HT1080 (cell line): ENCODE data around the gene PCMTD2. TPM values are rescaled to one million over a fixed set of nuclear protein-coding genes. Genes with fewer than 3 reads are reported as not detected.
"Not testable (repeated sequence)": the region's sequence is repeated elsewhere in the genome, so short reads cannot be mapped to it uniquely, and the experiment has no call there.

Experiments
- DNase-seq: peaks from one replicate; pipeline ENCODE4 v3.0.0-alpha.2; 2015; ENCODE audit warnings: low read depth
- small RNA-seq: library from RNA; depleted of rRNA; stranded (forward); fragments of <200 nt; gene quantifications from one replicate; pipeline ENCODE3, GENCODE V24; 2014
- total RNA-seq: library from RNA; depleted of rRNA; stranded (reverse); fragments of >200 nt; shearing (Covaris generic); gene quantifications from 2 replicates; pipeline ENCODE4 v1.2.3, GENCODE V29; 2014; rRNA removed

Gene PCMTD2
- total RNA-seq, 1 experiment from 2014 or later: 11.7 TPM

DNA sequence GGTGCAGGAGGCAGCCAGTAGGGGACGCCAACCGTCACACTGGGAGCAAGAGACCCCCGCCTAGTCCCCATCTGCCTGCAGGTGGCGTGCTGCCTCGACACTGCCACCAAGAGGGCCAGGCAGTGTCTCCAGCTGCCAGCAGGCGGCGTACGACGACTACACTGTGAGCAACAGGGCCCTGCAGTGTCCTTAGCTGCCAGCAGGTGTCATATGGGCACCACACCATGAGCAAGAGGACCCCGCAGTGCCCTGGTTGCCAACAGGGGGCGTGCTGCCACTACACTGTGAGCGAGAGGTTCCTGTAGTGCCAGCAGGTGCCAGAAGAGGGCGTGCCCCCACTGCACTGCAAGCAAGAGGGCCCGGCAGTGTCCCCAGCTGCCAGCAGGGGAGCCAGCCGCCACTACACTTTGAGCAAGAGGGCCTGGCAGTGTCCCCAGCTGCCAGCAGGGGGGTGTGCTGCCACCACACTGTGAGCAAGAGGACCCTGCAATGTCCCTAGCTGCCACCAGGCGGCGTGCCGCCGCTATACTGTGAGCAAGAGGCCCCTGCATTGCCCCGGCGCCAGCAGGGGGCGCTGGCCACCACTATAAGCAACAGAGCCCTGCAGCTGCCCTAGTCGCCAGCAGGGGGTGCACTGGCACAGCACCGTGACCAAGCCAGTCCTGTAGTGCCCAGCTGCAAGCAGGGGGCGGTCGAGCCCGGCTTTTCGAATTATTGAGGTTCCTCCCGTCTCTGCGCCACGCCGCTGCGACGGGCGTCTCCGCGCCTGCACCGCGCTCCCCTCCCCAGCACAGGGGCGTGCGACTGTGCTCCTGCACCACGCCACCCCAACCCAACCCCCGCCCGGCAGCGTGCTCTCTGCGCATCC lies 30.3 kb downstream of the PCMTD2 start:
- peak; percentile 65 for DNase-seq

DNA sequence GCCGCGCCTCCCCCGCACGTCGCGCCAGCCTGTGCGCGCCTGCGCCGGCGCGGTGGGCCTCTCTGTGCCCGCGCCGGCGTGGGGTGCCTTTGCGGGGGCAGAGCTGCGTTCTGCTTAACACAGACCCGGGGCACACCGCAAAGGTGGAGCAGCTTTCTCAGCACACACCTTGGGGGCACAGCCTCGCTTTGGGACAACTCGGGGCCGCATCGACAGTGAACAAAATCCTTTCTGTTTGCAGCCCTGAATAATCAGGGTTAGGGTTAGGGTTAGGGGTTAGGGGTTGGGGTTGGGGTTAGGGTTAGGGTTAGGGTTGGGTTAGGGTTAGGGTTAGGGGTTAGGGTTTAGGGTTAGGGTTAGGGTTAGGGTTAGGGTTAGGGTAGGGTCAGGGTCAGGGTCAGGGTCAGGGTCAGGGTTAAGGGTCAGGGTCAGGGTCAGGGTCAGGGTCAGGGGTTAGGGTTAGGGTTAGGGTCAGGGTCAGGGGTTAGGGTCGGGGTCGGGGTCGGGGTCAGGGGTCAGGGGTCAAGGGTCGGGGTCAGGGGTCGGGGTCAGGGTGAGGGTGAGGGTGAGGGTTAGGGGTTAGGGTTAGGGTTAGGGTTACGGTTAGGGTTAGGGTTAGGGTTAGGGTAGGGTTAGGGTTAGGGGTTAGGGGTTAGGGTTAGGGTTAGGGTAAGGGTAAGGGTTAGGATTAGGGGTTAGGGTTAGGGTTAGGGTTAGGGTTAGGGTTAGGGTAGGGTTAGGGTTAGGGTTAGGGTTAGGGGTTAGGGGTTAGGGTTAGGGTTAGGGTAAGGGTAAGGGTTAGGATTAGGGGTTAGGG lies 31.1 kb downstream of the PCMTD2 start:
- DNase-seq: not testable (repeated sequence)

DNA sequence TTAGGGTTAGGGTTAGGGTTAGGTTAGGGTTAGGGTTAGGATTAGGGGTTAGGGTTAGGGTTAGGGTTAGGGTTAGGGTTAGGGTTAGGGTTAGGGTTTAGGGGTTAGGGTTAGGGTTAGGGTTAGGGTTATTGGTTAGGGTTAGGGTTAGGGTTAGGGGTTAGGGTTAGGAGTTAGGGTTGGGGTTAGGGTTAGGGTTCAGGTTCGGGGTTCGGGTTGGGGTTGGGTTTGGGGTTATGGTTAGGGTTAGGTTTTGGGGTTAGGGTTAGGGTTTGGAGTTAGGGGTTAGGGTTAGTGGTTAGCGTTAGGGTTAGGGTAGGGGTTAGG lies 31.7 kb downstream of the PCMTD2 start:
- DNase-seq: not testable (repeated sequence)

DNA sequence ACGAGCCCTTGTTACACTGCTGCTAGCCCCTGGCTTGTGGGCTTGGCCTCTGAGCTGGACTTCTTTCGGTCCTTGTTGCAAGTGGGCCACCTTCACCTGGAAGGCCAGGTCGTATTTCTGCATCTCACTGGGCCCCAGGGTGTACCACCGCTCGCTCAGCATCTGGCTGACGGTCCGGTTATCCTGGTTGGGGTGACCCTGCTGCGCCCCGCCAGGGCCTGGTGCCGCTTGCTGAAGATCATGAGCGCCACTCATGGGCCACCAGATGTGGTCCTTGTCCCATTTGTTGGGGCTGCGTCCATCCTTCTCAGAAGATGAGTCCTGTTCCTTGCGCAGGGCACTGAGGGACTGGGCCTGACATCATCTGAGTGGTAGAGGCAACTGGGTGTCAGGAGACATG lies 36.6 kb downstream of the PCMTD2 start:
- DNase-seq: not testable (repeated sequence)

DNA sequence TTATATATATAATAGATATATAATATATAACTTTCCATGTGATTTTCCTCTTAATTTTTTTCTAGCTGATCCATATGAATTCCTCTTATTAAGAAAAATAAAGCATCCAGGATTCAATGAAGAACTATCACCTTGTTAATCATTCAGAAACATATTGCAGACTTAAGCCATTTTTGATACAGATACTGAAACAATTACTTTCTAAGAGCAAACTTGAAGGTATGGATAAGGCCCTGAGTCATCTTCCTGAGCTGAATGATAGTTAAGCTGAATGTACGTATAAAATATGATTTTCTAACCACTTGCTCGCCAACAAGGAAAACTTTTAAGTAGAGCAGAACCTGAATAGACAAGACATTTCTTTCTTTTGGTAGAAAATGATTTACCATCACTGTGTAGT lies 47.5 kb downstream of the PCMTD2 start:
- DNase-seq: not testable (repeated sequence)

DNA sequence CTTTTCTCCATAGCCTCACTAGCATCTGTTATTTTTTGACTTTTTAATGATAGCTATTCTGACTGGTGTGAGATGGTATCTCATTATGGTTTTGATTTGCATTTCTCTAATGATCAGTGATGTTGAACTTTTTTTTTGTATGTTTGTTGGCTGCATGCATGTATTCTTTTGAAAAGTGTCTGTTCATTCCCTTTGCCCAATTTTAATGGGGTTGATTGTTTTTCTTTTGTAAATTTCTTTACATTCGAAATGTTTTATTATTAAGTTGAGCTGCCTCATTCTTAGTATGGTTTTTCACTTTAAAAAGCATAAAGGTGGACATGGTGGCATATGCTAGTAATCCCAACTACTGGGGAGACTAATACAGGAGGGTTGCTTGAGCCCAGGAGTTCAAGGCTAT lies 58.2 kb downstream of the PCMTD2 start:
- DNase-seq: not testable (repeated sequence)

DNA sequence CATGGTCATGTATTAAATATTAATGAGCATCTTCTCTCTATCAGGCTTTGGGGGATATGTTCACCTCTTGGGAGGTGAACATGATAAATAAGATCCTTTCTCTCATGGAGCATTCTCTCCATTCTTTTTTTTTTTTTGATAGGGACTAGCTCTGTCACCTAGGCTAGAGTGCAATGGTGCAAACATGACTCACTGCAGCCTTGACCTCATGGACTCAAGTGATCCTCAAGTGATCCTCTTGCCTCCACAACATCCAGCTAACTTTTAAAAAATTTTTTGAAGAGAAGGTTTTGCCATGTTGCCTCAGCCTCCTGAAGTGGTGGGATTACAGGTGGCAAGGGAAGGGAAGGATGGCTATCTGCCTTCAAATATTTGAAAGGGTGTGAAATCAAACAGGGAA lies 59.8 kb downstream of the PCMTD2 start:
- DNase-seq: not testable (repeated sequence)

DNA sequence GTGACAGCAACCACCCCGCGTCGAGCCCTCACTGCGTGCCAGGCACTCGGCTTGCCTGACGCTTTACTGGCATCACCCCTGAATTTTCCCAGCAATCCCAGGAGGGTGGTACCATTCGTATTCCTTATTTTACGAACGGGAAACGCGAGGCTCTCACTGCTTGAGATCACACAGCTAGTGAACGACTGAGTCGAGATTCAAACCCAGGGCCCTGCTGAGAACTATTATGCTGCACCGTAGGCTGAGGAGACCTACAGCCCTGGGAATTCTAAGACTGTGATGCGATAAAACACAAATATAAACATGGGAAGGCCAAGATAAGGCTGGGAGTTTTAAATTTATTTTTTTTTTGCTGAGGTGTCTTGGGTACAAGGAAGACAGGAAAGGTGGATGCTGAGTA lies 60.3 kb downstream of the PCMTD2 start:
- DNase-seq: not testable (repeated sequence)

DNA sequence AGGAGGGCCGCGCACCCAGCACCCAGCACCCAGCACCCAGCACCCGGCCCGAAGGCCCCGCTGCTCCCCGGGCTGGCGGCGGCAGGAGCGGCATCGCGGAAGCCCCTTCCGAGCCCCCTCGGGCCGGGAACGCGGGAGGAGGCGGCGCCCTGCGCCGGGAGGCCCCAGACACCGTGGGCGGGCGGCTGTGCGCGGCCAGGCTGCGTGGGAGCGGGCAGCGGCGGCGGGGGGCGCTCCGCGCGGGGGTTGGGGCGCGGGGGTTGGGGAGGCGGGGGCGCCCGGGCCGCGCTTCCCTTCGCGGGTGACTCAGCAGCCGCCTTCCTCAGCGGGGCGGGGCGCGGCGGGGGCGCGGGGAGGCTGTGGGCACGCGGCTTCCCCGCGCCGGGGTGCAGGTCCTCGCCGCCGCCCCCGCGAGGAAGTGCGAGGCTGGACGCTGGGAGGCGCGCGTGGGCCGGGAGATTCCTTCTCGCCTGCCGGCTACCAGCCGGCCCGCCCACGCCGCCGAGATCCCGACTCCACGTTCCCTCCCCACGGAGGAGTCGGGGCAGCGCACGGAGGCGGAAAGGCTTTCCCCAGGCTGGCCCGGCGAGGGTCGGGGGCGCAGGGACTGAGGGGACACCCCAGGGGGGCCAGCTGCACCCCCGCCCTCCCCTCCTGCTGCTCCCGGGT lies 61.0 kb downstream of the PCMTD2 start:
- not testable (repeated sequence) for DNase-seq

DNA sequence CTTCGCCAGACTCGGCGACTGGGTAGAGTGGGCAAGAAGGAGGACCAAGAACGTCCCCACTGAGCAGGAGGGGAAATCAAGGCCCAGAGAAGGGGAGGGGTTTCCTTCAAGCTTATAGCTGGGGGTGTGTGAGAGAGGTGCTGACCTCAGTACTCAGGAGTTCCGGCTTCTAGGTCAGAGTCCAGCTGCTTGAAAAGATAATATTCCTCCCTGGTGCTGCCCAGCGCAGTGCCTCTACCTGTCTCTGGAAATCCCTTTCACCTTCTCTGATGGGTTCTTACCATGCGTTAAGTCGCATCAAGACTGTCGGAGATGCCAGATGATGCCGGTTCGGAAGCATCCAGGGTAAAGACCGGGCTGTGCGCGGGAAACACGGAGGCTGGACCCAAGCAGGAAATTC lies 61.8 kb downstream of the PCMTD2 start:
- not testable (repeated sequence) for DNase-seq

DNA sequence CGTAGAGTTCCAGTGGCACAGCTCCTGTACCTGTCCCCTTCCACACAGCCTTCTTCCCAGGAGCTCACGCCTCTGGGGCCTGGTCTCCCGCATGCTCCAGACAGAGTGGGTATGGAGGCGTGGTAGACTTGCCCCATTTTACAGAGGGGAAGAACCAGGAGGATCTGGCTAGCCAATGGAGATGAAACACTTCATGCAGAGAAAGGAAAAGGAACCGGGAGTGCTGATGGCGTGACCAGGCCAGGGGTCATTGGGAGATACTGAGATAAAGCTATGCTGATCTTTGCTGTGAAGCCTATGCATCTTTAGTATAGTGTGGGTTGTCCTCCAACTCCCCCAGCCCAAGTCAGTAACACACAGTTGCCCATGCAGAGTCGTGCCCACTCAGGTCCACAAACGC lies 62.5 kb downstream of the PCMTD2 start:
- not testable (repeated sequence) for DNase-seq

DNA sequence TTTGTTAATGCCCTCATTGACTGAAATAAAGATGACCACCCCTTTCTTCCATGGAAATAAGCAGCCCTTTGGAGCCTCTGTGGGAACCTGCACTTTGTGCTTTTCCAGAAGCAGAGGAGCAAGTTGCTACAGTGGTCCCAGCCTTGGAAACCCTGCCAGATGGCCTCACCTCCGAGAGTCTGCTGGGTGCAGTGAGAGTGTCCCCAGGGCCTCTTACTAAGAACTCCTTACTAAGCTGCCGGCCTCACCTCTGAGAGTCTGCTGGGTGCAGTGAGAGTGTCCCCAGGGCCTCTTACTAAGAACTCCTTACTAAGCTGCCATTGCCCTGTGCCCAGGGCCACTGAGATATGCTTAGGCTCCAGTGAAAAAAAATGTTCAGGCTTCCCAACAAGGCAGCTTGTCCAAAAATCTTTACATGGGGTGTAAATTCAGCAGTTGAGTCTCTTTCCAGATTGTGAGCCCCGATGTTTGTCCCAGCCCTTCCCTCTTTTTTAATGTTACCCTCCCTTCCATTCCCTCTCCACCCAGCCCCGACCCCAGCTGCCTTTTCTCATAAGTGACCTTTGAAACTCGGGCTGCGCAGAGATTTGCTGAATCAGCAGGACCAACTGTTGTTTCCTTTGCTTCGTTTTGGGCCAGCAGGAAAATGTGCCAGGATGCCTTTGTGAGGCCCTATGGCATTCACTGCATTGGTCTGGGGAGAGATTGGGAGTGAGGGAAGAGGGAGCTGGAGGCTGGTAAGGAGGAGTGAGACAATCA lies 66.7 kb downstream of the PCMTD2 start:
- DNase-seq: not testable (repeated sequence)

Small RNA genes within 50 kb of the gene (small RNA-seq; reads per million reads assigned to genes)
- gene AL137028.2: not detected

Other genes with a start within 250 kb of the PCMTD2 start
- gene C20orf204, start 219.6 kb upstream of the PCMTD2 start, total RNA-seq: 0.42 and 0.50 TPM in 2 replicates
- gene SOX18, start 206.1 kb upstream of the PCMTD2 start, total RNA-seq: 0.11 and 0.57 TPM in 2 replicates
- gene TCEA2, start 192.6 kb upstream of the PCMTD2 start, total RNA-seq: 13.4 and 16.7 TPM in 2 replicates
- 37.1 and 37.3 TPM in 2 replicates for gene RGS19, start 176.2 kb upstream of the PCMTD2 start, total RNA-seq
- 0.33 and 0.43 TPM in 2 replicates for gene OPRL1, start 175.7 kb upstream of the PCMTD2 start, total RNA-seq
- gene LKAAEAR1, start 171.3 kb upstream of the PCMTD2 start, total RNA-seq: 0.84 and 1.0 TPM in 2 replicates
- not detected in 2 replicates for gene NPBWR2, start 148.2 kb upstream of the PCMTD2 start, total RNA-seq
- gene MYT1, start 91.3 kb upstream of the PCMTD2 start, total RNA-seq: not detected in 2 replicates